ENCODE measurements around the gene GRIN3B. TPM values are rescaled to one million over a fixed set of nuclear protein-coding genes. Genes with fewer than 3 reads are reported as not detected.

The GRIN3B gene
- total and polyA plus RNA-seq, 9 of the 15 experiments (the other 6 are each of a cell fraction or from before 2014, with no cell fraction given), result 0.06 to 0.95 (median 0.19) TPM; not detected in 6

GRCh38 chr19:980133-980998 is 19.9 kb upstream of the GRIN3B start (continued):
- TF ChIP-seq ZNF740 (CRISPR knock-in tag; IDR thresholded peaks at IDR 0.05) (peak; percentile 80), ZNF740 (tag; IDR thresholded peaks at IDR 0.05) (peak in 1 of 2 experiments; percentile 47; a peak in 1 of 4 replicates), POU5F1 (IDR thresholded peaks at IDR 0.05; ENCODE audit: borderline replicate concordance, low read depth, low read length, partially characterized antibody) (no peak), SRSF1 (IDR thresholded peaks at IDR 0.05; ENCODE audit: low read depth, low read length) (no peak), SNIP1 (IDR thresholded peaks at IDR 0.05; ENCODE audit: low read depth) (no peak), KDM1A (IDR thresholded peaks at IDR 0.05) (peak in 1 of 2 experiments; percentile 72; a peak in 3 of 4 replicates), GATAD2A (IDR thresholded peaks at IDR 0.05) (peak; percentile 90; the same call in 1 of the 2 replicates), BCLAF1 (IDR thresholded peaks at IDR 0.05; ENCODE audit: borderline replicate concordance in 1 of 2, control insufficient read depth in 1 of 2, low read depth in 2 of 2, low read length in 1 of 2) (no peak), MCM2 (IDR thresholded peaks at IDR 0.05; ENCODE audit: low read depth) (no peak), CBFA2T3 (IDR thresholded peaks at IDR 0.05) (peak; percentile 78), THAP7 (CRISPR knock-in tag; IDR thresholded peaks at IDR 0.05) (no peak), NFIX (CRISPR knock-in tag; IDR thresholded peaks at IDR 0.05; ENCODE audit: low read depth) (no peak), SRF (CRISPR knock-in tag; IDR thresholded peaks at IDR 0.05) (peak in 1 of 2 experiments; percentile 55; a peak in 1 of 4 replicates), RNF2 (IDR thresholded peaks at IDR 0.05) (peak; percentile 94), EP400 (IDR thresholded peaks at IDR 0.05) (peak; percentile 95), SUPT5H (IDR thresholded peaks at IDR 0.05) (peak; percentile 67), NR4A1 (CRISPR knock-in tag; IDR thresholded peaks at IDR 0.05) (peak; percentile 66; the same call in 1 of the 2 replicates), NR4A1 (tag; IDR thresholded peaks at IDR 0.05) (peak; percentile 89)
- TF ChIP-seq, protein P1, sequence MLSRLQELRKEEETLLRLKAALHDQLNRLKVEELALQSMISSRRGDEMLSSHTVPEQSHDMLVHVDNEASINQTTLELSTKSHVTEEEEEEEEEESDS (CRISPR knock-in tag; IDR thresholded peaks at IDR 0.05), result no peak
- TF ChIP-seq, protein P2, sequence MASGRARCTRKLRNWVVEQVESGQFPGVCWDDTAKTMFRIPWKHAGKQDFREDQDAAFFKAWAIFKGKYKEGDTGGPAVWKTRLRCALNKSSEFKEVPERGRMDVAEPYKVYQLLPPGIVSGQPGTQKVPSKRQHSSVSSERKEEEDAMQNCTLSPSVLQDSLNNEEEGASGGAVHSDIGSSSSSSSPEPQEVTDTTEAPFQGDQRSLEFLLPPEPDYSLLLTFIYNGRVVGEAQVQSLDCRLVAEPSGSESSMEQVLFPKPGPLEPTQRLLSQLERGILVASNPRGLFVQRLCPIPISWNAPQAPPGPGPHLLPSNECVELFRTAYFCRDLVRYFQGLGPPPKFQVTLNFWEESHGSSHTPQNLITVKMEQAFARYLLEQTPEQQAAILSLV (tag; IDR thresholded peaks at IDR 0.05), result no peak
- TF ChIP-seq, protein P3, sequence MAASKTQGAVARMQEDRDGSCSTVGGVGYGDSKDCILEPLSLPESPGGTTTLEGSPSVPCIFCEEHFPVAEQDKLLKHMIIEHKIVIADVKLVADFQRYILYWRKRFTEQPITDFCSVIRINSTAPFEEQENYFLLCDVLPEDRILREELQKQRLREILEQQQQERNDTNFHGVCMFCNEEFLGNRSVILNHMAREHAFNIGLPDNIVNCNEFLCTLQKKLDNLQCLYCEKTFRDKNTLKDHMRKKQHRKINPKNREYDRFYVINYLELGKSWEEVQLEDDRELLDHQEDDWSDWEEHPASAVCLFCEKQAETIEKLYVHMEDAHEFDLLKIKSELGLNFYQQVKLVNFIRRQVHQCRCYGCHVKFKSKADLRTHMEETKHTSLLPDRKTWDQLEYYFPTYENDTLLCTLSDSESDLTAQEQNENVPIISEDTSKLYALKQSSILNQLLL (CRISPR knock-in tag; IDR thresholded peaks at IDR 0.05; ENCODE audit: borderline replicate concordance), result no peak

Data from K562 (cell line).